Fibroblast of skin of right quadriceps (primary cell): ENCODE data around the gene ADTRP.
"Not testable (repeated sequence)": the region's sequence is repeated elsewhere in the genome, so short reads cannot be mapped to it uniquely, and the experiment has no call there.

ENCODE experiments used
- DNase-seq: peaks from one replicate; pipeline ENCODE4 v3.0.0-alpha.2; 2013

Gene ADTRP

DNA sequence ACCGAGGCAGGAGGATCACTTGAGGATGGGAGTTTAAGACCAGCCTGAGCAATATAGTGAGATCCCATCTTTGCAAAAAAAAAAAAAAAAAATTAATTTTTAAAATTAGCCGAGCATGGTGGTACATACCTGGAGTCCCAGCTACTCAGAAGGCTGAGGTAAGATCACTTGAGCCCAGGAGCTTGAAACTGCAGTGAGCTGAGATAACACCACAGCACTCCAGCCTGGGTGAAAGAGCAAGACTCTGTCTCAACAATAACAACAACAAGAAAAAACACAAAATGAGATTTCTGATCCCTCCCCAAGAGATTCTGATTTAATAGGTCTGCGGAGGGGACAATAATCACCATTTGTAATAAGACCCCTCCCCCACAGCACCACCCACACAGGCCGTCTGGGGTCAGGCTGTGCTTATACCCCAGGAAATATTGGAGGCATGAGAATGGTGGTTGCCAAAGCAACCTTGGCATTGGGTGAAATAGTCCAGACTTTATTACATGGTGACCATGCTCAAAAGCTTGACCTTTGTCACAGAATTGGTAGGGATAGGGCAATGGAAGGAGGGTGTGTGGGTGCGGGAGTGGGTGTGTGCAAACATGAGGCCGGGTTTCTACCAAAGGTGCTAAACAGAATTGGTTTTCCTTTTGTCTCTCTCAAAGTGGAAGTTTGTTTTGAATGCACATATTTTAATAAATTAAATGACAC is 24.4 kb upstream of the ADTRP start:
- no peak for DNase-seq

DNA sequence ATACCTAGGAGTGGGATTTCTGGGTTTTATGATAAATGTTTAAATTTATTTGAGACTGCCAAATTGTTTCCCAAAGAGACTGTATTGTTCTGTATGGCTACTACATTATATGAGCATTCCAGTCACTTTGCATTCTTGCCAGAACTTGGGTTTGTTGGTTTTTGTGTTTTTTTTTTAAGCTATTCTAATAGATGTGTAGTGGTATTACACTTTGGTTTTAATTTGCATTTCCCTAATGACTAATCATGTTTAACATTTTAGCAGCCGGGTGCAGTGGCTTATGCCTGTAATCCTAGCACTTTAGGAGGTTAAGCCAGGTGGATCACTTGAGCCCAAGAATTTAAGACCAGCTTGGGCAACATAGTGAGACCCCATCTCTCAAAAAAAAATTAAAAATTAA is 21.9 kb upstream of the ADTRP start:
- DNase-seq: not testable (repeated sequence)

DNA sequence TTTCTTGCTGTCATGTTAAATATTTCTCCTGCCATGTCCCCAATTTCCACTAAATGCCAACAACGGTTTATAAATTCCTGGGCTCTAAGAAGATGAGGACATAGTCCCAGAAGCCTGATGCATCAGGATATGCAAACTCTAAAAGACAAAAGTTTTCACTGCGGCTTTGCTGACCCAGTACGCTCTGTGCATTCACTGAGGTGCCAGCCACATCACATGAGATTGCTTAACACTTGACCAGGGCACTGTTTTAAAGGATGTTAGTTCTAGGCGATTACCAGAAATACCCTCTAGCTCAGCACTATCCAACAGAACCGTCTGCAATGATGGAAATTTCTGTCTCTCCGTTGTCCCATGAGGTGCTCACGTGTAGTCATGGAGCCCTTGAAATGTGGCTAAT is 19.9 kb upstream of the ADTRP start:
- no peak for DNase-seq

DNA sequence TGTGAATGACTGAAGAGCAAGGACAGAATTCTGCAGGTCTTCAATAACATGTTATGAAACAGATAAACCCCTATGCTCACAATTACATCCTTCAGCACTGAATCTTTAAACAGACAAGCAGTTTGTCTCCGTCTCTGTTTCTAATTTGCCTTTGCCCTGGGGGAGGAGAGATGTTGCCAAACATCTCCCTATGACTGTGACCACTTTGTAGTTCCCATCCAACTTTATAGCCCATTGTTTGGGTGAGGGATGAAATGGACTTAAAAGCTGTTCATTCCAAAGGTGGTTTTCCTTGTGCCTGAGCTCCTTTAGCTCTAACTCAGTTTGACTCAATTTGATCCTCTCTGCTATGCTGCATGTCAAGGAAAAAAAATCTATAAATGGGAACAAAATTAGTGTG is 19.5 kb upstream of the ADTRP start:
- DNase-seq: peak; percentile 20

DNA sequence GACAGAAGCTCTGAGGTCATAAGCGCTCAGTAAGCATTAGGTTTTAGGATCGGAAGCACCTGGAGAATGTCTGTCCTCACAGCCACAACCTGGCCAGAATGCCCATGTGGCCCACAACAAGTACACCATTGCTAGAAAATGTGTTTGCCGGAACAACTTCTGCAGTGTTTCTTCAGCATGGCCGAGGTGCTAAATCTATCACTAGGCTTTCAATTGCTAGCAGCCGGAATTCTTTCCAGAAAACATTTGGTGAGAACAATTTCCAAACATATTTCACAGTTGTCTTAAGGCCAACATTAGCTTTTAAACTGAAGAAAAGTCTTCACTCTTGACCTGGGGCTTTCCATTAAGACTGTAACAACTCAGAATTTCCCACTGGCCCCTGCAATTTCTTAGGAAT is 18.2 kb upstream of the ADTRP start:
- no peak for DNase-seq

DNA sequence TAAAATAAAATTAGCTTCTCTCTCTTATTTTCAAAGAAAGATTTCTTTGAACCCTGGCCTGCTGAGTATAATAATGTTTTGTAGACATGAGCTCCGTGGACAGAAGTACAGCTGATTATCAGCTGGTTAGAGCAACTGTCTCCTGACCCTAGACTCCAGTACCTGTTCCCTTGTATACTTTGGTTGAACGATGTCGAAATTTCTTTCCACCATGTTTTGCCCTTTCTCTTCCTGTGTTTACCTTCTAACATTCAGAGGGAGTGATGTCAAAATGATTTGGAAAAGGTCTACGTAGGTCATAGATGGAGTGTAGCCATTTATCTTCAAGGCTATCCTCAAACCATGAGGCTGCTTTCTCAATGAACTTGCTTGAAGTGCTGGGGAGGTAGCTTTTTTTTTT is 16.8 kb upstream of the ADTRP start:
- DNase-seq: no peak

DNA sequence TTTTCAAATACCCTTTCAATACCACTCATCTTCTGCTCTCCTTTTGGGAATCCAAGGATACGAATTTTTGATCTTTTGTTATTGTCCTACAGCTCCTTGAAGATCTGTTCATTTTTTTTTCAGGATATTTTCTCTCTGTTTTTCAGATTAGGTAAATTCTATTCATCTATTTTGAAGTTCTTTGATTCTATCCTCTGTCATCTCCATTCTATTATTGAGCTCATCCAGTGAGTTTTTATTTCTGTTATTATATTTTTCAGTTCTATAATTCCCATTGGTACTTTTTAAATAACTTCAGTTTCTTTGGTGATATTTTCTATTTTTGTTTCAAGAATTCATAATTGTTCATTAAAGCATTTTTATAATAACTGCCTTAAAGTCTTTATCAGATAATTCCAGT is 14.7 kb upstream of the ADTRP start:
- no peak for DNase-seq

DNA sequence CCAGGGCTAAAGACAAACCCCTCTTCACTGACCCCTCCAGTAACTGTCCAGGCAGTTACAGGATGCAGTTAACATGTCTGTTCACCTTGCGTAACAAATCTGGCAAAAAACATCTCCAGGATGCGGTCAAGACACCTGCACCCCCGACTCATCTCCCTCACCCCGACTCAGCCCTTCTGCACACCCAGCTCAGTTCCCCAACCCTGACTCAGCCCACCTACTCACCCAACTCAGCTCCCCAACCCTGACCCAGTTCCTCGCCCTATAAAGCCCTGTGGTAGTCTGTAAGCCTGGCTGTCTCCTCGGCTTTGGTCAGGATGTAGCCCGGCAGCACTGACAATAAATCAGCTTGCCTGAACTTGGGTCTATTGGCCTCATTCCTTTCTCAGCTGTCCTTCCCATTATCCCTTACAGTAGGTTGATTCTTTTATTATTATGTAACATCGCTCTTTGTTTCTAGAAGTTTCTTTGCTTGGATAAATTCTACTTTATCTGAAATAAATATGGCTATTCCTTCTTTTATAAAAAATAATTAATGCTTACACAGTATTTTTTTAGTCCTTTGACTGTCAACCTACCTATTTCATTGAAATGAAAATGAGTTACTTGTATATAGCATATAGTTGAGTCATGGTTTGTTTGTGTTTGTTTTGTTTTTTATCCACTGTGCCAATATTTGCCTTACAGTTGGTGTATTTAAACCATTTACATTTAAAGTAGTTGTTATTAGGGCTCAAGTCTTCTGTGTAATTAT is 12.9 kb upstream of the ADTRP start:
- peak; percentile 17 for DNase-seq

DNA sequence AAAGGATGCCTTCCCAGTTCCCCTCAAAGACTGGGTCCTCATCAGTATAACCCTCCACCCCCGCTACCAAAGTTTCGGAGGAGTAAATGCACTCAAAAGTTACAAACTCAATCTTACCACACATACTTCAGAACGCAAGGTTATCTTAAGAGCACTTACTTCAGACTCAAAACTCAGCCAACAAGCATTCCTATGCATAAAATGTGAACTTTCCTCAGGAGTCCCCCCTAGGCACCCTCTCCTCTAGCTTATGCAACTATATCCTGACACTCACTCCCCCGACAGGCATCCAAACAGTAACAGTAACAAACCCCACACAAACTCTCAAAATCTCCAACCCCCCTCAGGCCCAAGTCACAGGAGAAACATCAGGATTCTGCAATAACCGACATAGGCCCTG is 11.1 kb upstream of the ADTRP start:
- no peak for DNase-seq

DNA sequence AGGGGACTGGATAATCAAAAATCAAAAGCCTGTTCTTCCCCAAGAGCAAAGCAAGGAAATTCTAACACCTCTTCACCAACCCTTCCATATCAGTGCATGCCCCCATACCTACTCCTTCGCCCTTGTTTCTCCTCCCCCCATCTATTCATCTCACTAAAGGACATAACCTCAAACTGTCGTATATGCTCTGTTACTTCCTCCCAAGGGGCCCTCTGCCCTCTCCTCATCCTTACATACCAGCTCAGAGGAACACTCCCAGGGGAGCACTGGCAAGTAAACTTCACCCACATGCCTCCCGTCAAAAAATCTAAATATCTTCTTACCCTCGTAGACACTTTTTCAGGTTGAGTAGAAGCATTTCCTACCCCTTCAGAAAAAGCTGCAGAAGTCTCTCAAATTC is 9.4 kb upstream of the ADTRP start:
- no peak for DNase-seq

DNA sequence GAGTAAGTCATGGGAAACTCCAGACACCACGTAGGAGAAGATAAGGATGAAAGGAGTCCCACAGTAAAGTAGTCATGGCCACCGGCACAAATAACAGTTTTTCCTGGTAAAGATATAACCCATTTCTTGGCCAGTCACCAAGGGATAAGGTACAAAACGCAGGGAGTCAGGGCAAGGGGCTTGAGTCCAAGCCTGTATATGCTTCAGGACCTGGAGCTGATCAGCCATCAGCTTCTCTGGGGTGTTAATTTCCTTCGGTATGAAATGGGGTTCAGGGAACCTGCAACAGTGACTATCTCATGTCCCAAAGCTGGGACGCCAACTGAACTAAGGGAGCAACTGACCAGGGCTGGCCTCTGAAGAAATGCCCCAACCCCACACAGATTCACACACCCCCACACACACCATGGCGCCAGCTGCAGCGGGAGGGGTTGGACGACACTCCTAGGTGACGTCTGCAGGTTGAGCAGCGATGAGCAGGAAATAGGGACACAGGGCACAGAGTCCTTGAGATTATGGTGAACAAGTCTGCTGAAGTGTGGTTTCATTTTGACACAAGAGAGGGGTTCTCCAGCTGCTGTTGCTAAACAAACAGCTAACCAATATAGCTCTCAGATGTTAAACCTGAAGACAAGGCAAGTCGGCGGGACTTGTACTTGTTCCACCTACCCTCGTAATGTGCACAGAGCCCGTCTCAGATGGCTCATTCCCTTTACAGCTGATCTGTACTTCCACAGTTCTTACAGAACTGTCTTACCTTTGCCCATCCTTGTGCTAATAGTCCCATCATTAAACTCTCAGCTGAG is 7.4 kb upstream of the ADTRP start:
- DNase-seq: no peak

DNA sequence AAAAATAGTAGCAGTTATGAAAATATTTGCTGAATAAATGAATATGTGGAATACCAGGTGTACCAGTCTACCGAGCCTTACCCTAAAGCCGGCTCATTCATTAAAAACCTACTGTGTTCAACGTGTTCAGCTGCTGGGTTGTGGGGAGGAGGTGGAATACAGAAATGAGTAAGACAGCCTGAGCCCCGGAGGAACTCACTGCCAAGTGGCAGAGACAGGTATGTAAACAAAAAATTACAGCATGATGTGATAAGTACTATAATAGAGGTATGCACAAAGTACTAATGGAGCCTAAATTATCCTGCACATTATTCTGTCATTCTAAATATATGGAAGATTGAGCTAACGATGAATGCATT is 6.8 kb upstream of the ADTRP start:
- DNase-seq: no peak

DNA sequence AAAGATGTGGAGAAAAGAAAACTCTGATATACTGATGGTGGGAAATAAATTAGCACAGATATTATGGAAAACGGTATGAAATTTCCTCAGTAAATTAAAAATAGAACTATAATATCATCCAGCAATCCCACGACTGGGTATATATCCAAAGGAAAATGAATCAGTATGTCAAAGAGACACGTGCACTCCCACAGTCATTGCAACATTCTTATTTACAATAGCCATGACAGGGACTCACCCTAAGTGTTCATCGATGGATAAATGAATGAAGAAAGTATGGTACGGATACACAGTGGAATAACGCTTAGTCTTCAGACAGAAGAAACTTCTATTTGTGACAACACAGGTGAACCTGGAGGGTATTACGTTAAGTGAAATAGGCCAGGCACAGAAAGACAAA is 5.7 kb upstream of the ADTRP start:
- DNase-seq: no peak

DNA sequence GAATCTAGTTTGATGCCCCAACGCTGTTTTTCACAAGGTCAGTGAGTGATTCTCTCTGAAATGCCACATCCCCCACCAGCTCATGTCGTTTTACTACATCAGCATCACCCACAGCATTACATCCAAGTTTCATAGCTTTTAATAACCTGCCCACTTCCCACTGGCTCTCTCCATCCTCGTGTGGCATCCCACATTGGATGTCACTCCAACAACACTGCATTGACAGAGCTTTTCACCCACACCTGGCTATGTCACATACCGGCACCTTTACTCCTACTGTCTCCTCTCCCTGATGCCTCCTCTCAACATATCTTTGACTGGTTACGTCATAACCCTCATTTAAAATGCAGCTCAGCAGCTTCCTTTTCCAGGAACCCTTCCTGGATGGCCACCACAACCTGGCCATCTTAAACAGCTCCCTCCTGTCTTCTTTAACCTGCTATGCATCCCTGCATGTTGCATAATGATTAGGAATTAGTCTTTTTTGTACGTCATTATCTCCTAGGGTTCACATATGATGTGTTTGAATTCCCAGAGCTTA is 5.0 kb upstream of the ADTRP start:
- no peak for DNase-seq

DNA sequence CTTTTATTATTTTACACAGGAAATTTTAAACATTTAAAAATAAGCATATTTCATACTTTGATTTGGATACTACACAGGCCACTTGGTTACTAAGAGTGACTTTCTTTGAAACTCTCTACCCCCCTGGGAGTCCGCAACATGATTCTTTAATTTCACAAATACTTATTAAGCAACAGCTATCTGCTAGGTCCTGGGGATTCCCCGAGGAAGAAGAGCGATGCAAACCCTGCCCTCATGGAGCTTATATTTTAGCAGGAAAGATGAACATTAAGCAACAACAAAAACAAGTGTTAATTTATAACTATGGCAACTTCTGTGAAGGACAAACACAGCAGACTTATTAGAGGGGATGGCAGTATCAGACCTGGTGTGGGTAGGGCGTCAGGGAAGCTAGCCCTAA is 3.9 kb upstream of the ADTRP start:
- no peak for DNase-seq

DNA sequence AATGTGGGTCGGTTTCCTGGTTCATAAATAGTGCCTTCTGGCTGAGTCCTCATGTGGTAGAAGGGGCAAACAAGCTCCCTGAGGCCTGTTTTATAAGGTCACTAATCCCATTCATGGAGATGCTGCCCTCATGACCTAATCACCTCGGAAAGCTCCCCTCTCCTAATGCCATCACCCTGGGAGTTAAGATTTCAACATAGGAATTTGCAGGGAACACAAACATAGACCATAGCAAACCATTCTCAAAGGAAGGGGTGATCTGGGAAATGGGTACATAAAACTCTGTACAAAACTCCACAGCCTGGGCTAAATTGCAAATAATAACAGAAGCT is 1.5 kb upstream of the ADTRP start:
- DNase-seq: no peak

DNA sequence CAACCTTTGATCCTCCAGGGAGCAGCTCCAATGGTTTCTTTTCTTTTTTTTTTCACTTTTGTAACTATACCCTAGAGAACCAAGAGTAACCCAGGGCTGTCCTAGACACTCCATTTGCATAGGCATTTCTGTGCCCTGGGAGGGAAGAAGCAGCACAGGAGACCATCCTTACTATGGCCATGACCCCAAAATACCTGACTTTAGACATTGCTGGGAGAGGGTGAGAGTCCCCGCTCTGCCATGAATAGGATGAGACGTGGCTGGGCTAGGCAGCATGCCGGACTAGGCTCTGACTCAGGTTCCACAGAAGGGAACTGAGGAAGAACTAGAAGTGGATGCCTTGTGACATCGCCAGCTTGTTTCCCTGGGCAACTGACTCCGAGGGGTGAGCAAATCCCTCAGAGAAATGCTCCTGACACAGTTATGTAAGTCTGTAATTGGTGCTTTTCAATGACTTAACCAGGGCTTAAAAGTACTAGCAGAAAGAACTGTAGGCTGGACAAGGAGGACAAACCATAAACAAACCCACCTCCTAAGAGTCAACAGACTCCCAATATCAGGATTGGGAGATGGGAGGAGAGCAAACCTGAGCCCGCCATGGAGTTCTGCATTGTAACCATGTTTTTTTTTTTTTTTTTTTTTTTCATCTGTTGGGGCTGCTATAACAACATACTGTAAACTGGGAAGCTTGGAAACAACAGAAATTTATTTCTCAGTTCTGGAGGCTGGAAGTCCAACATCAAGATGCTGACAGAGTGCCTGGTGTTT is 910 bp upstream of the ADTRP start:
- peak; percentile 18 for DNase-seq

DNA sequence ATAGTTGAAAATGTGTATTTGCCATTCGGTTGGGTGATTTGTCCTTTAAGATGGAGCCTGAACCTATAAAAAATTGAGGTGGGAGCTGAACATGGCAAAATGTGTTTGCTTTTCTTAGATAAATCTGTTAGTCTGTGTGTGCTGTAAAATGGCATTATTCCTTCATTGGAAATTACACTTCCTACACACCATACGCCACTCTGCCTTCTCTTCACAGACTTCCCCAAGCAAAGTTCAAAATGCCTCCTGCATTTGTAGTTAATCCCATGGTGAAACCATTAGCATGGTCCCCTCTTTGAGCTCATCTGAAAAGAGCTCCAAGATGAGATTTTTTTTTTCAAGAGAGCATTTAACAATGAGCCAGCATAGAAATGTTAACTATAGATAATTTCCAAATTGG is 567 bp downstream of the ADTRP start:
- DNase-seq: no peak

DNA sequence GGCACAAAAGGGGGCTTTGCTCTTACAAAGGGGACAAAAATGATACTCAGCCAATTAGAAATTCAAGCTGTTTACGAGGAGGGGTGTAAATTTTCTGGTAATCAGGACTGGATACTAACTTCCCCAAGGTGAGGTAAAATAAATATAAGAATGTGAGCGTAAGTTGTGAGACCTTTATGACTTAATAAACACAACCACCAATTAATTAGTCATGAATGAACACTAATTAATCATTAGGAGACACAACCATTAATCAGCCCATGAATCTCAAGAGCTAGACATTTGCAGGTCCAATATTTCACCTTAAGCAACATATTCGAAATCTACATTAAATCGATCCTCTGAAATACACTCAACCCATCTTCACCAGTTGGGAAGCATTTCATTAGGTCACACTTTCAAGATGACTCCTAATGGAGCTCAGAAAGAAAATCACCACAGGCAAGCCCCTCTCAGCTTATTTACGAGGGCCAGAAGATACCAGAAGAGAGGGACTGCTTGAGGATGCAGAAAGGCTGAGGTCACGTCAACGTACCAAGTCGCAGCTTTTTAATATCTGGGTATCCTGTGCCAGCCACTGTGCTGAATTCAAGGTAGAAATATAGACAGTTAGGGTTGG is 2.7 kb downstream of the ADTRP start:
- no peak for DNase-seq

DNA sequence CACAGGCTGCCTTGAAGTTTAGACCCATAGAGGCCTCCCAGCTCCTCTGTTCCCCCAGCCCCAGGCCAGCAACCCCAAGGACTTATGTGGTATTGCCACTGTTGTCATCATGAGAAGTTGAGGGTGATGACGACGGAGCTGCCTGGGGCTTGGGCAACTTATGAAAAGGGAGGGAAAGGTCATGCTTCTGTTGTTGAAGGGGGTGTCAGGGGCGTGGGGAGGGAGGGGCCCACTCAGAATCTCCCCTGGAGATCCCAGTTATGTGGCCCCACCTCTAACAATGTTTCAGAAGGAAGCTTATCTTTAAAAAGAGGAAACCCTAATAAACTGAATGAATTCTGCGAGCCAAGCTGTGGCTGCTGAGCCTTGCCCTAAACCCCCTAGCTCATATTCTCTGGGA is 4.2 kb downstream of the ADTRP start:
- no peak for DNase-seq

DNA sequence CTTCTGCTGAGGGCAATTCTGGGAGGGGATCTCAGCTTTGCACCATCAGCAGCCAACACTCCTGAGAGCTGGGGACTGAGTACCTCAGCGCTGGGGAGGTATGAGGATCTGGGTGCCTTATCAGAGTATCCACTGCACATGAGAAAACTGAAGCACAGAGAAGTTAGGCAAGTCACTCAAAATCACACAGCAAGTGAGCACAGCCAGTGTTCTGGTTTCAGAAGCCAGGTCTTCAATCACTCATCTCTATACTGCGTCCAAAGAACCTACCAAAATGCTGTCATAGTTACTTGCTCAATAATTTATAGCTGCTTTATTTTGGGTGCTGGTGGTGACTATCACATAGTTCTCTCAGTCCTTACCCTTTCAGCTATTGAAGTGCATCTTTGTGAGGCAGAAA is 5.0 kb downstream of the ADTRP start:
- no peak for DNase-seq

DNA sequence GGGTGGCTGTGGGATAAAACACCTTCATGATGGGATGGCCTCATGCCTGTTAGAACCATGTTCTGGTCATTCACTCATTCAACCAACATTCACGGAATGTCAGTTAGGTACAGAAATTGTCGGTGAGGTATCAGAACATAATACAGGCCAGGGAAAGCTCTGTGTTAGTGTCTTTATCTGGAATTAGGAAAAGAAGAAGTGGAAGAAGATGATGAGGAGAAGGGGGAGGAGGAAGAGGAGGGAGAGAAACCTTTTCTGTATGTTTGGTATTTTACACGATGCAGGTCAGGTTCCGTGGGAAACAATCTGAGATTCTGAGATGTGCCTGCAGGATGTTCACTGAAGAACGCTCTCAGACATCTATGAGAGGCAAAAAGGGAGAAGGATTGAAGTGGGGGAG is 5.6 kb downstream of the ADTRP start:
- DNase-seq: no peak
